SK-N-MC (cell line): ENCODE measurements around the gene CTTNBP2.

ENCODE experiments used
- EZH2 ChIP-seq: fragments of 200-600 bp; sonication (generic); IDR thresholded peaks from one replicate; pipeline ENCODE4 v1.6.1; 2017; ENCODE audit warnings: antibody characterized with exemption
- POLR2AphosphoS5 ChIP-seq: IDR thresholded peaks from 2 replicates; pipeline ENCODE4 v1.6.1; 2012; ENCODE audit warnings: mild to moderate bottlenecking, low read depth, low read length, borderline replicate concordance

- TF ChIP-seq EZH2 = no peak
- TF ChIP-seq POLR2AphosphoS5 = no peak
Measured at GRCh38 chr7:117675497-117676435, 197.5 kb downstream of the CTTNBP2 start.
